Peyer's patch (tissue), 4 donors: ENCODE results near the gene CLTCL1.

Experiments used
- CTCF ChIP-seq, 6 experiments: fragments of 450-650 bp in 4 of 6; fragments of 200-600 bp in 2 of 6; sonication (generic) in 1 of 6; IDR thresholded peaks; one replicate each; pipeline ENCODE4 v1.5.1; 2017 to 2019; ENCODE audit warnings: antibody characterized with exemption in 6 of 6, mild to moderate bottlenecking in 3 of 6, moderate library complexity in 1 of 6
- POLR2A ChIP-seq, 2 donors: fragments of 450-650 bp; IDR thresholded peaks; one replicate each; pipeline ENCODE4 v1.5.1; 2017; ENCODE audit warnings: antibody characterized with exemption in 2 of 2, mild to moderate bottlenecking in 2 of 2, moderate library complexity in 2 of 2

- TF ChIP-seq CTCF (IDR thresholded peaks at IDR 0.05), result no peak
- no peak for TF ChIP-seq POLR2A (IDR thresholded peaks at IDR 0.05)
These were observed 103.6 kb downstream of the CLTCL1 start for GRCh38 chr22:19187716-19188563.
